Transverse colon (tissue), 4 donors: ENCODE measurements around the gene AFG3L2.

ENCODE experiments used
- CTCF ChIP-seq, 5 experiments: fragments of 200-600 bp in 3 of 5; fragments of 450-650 bp in 2 of 5; sonication (generic) in 3 of 5; IDR thresholded peaks; 1 replicate in 2 of 5; 2 replicates in 3 of 5; pipeline ENCODE4 v1.5.1; 2016 to 2017; ENCODE audit warnings: antibody characterized with exemption in 5 of 5, inconsistent platforms in 3 of 5, mild to moderate bottlenecking in 2 of 5, moderate library complexity in 1 of 5
- POLR2A ChIP-seq: fragments of 450-650 bp; IDR thresholded peaks from one replicate; pipeline ENCODE4 v1.6.1; 2016; ENCODE audit warnings: antibody characterized with exemption, mild to moderate bottlenecking, moderate library complexity
- POLR2AphosphoS5 ChIP-seq, 3 donors: sonication (generic); formaldehyde crosslinking; IDR thresholded peaks; one replicate each; pipeline ENCODE4 v1.6.1; 2016; ENCODE audit warnings: antibody characterized with exemption in 3 of 3

GRCh38 chr18:12304351-12305210 is 72.4 kb downstream of the AFG3L2 start:
- TF ChIP-seq POLR2AphosphoS5 (IDR thresholded peaks at IDR 0.05) (no peak), CTCF (IDR thresholded peaks at IDR 0.05) (no peak), POLR2A (no peak)
